Measurements from ENCODE around the gene SLC12A4.
"Not testable (repeated sequence)": the region's sequence is repeated elsewhere in the genome, so short reads cannot be mapped to it uniquely, and the experiment has no call there.

Gene SLC12A4

GRCh38 chr16:67968400-67969253, at the start of gene SLC12A4:
SLC12A4 (minus strand) TSS chr16:67968637; CDS start chr16:67968553, 84 bp downstream.
- peak; percentile 81 to 86 (median 85) for DNase-seq (ENCODE audit: low read depth in 2 of 3, low spot score in 1 of 3)

GRCh38 chr16:68015681-68016080, 47.2 kb upstream of the SLC12A4 start, which contains the start of gene DPEP2NB:
DPEP2NB (minus strand) TSS chr16:68015911; CDS start chr16:68015770, 141 bp downstream.
- no peak for DNase-seq (ENCODE audit: low read depth in 2 of 3, low spot score in 1 of 3)

DNA sequence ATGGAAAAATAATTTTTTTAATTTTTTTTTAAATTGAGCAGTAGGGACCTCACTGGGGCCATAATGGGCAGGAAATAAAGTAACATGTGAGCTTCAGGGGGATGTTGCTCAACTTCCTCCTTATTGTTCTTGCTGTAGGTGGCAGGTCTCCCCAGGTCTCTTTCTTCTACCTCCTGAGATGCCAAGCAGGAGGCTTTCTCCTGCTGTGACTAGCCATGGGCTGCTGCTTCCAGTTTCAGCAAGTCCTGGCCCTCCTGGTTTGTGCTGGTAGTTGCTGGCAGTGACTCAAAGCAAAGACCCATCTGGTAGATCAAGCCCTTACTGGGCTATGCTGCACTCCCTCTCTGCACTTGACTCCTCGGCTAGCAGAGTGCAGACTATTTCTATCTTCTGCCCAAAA, 45.0 kb upstream of the SLC12A4 start:
- DNase-seq (ENCODE audit: low read depth in 2 of 3, low spot score in 1 of 3), result no peak

GRCh38 chr16:68009872-68010271, 41.4 kb upstream of the SLC12A4 start:
- not testable (repeated sequence) for DNase-seq (ENCODE audit: low read depth in 2 of 3, low spot score in 1 of 3)

- DNase-seq (ENCODE audit: low read depth in 2 of 3, low spot score in 1 of 3), result no peak
These were observed 40.8 kb upstream of the SLC12A4 start for GRCh38 chr16:68009157-68009735.

DNA sequence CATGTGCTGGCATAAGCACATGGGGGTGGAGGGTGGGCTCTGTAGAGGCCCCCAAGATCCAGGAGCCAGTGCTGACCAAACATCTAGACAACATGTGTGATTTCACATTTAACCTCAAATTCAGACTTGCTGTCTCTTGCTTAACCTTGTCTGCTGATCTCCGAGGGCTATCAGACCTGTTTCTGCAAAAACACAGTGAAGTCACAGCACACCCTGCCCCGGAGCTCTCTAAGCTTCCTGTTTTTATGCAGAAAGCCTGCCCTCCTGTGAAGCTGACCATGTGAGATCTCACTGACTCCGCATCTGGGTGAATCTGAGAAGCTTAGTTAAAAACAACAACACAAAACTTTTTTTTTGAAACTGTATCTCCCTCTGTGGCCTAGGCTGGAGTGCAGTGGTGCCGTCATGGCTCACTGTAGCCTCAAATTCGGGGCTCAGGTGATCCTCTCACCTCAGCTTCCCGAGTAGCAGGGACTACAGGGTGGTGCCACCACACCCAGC, 37.4 kb upstream of the SLC12A4 start:
- DNase-seq (ENCODE audit: low read depth in 2 of 3, low spot score in 1 of 3), result no peak

- no peak for DNase-seq (ENCODE audit: low read depth in 2 of 3, low spot score in 1 of 3)
These were observed 36.8 kb upstream of the SLC12A4 start for GRCh38 chr16:68005211-68005610.

- DNase-seq (ENCODE audit: low read depth in 2 of 3, low spot score in 1 of 3), result no peak
These were observed 34.6 kb upstream of the SLC12A4 start for GRCh38 chr16:68003031-68003430.

- no peak for DNase-seq (ENCODE audit: low read depth in 2 of 3, low spot score in 1 of 3)
These were observed 32.0 kb upstream of the SLC12A4 start for GRCh38 chr16:68000450-68000849.

DNA sequence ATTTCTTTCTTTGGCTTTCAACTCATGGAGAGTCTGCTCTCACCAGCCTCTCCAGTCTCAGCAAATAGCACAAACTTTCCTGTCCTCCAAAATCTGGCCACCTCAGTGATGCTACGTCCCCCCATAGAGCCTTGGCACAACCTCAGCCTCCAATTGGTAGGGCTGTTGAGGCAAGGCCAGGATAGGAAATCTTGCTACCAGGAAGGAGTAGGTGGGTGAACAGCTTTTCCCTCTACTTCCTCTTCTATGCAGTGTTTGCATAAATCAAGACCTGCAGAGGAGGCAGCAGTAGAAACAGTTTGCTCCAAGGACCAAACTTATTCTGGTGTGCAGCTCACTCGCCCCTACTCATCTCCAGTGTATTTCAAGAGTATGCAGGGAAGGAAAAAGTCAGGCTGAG, 31.5 kb upstream of the SLC12A4 start:
- no peak for DNase-seq (ENCODE audit: low read depth in 2 of 3, low spot score in 1 of 3)

DNA sequence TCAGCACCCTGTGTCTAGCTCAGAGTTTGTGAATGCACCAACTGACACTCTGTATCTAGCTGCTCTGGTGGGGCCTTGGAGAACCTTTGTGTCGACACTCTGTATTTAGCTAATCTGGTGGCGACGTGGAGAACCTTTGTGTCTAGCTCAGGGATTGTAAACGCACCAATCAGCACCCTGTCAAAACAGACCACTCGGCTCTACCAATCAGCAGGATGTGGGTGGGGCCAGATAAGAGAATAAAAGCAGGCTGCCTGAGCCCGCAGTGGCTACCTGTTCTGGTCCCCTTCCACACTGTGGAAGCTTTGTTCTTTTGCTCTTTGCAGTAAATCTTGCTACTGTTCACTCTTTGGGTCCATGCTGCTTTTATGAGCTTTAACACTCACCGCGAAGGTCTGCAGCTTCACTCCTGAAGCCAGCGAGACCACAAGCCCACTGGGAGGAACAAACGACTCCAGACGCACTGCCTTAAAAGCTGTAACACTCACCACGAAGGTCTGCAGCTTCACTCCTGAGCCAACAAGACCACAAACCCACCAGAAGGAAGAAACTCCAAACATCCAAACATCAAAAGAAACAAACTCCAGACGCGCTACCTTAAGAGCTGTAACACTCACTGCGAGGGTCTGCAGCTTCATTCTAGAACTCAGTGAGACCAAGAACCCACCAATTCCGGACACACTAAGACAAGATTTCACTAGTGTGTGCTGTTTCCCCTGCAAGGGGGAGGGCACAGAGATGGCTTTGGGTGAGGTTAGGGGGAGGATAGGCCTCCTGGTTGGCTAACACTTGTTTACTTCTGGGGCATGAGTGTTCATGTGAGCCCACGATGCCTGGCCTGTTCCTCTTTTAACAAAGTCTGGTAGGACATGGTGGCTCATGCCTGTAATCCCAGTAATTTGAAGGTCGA, 30.6 kb upstream of the SLC12A4 start, which contains the start of gene DPEP2:
Gene DPEP2, minus strand, starts transcription at position 706 of the 910 bp plus-strand sequence. CDS start 6,272 bp downstream, outside the sequence.
- DNase-seq (ENCODE audit: low read depth in 2 of 3, low spot score in 1 of 3), result peak in 1 of 3 donors; percentile 48

DNA sequence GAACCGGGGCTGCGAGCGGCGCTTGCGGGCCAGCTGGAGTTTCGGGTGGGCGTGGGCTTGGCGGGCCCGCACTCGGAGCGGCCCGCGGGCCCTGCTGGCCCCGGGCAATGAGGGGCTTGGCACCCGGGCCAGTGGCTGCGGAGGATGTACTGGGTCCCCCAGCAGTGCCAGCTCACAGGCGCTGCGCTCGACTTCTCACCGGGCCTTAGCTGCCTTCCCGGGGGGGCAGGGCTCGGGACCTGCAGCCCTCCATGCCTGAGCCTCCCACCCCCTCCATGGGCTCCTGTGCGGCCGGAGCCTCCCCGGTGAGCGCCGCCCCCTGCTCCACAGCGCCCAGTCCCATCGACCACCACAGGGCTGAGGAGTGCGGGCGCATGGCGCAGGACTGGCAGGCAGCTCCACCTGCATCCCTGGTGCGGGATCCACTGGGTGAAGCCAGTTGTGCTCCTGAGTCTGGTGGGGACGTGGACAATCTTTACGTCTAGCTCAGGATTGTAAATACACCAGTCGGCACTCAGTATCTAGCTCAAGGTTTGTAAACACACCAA, 29.9 kb upstream of the SLC12A4 start:
- not testable (repeated sequence) for DNase-seq (ENCODE audit: low read depth in 2 of 3, low spot score in 1 of 3)

- no peak for DNase-seq (ENCODE audit: low read depth in 2 of 3, low spot score in 1 of 3)
These were observed 28.2 kb upstream of the SLC12A4 start for GRCh38 chr16:67996666-67997065.

DNA sequence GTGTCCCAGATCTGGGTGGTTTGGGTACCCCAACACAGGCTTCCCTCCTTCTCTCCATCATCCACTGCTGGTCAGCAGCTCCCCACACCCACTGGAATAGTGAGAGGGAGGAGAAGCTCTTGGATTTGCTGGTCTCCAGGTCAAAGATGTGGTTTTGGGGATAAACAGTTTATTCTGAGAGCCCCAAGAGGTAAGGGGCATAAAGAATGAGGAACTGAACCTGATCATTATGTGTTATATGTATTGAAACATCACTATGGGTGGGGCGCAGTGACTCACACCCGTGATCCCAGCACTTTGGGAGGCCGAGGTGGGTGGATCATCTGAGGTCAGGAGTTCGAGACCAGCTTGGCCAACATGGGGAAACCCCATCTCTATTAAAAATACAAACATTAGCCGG, 27.0 kb upstream of the SLC12A4 start:
- no peak for DNase-seq (ENCODE audit: low read depth in 2 of 3, low spot score in 1 of 3)

GRCh38 chr16:67994040-67994408, 25.6 kb upstream of the SLC12A4 start:
- DNase-seq (ENCODE audit: low read depth in 2 of 3, low spot score in 1 of 3), result not testable (repeated sequence)

GRCh38 chr16:67993207-67994039, 25.0 kb upstream of the SLC12A4 start:
- DNase-seq (ENCODE audit: low read depth in 2 of 3, low spot score in 1 of 3), result peak; percentile 74 to 82 (median 79)

DNA sequence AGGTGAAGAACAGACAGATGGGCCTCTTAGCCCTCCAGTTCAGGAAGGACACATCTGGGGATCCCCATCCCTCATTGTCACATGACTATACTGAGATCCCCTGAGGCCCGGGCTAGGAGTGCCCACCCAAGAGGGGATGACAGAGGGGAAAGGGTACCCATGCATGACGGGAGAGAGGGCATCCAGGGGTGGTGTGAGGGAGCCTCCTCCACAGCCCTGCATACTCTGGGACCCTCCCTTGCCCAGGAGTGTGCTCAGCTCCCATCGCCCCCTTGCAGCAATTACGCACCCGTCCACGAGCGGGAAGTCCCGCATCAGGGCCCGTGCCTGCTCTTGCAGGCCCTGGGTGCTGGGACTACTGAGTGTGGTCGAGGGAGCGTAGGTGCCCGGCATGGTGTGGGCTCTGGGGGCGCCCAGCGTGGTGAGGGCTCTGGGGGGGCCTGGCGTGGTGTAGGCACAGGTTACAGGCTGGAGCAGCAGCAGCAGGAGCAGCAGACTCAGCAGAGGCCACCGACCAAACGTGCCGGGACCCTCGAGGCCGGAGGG, 24.3 kb upstream of the SLC12A4 start:
- no peak for DNase-seq (ENCODE audit: low read depth in 2 of 3, low spot score in 1 of 3)

- no peak for DNase-seq (ENCODE audit: low read depth in 2 of 3, low spot score in 1 of 3)
These were observed 21.6 kb upstream of the SLC12A4 start for GRCh38 chr16:67990018-67990386.

- no peak for DNase-seq (ENCODE audit: low read depth in 2 of 3, low spot score in 1 of 3)
These were observed 21.0 kb upstream of the SLC12A4 start for GRCh38 chr16:67989322-67990017.
